ENCODE data around the gene LRATD1. TPM values are rescaled to one million over a fixed set of nuclear protein-coding genes. Genes with fewer than 3 reads are reported as not detected.

Gene LRATD1
- polyA plus RNA-seq, 1 experiment = 2.0 TPM

- no peak overlapping the region for H3K4me3 ChIP-seq (ENCODE audit: low read depth, low read length)
- TF ChIP-seq CTCF (IDR thresholded peaks at IDR 0.05; ENCODE audit: low read depth, low read length) = no peak
- H3K27me3 ChIP-seq (ENCODE audit: control insufficient read depth, insufficient read depth, low read length) = no peaks in the 10 kb centered on the region
- ChIA-PET CTCF (interaction anchor here (0.5 to 0.6 kb wide), 2 partner anchors 235 to 1203 kb away, joined by 3 to 4 read pairs; no protein-coding TSS in a partner anchor), POLR2A (no interaction called here)
- H3K27ac ChIP-seq (ENCODE audit: low read depth, low read length) = no peak overlapping the region
- DNase-seq (ENCODE audit: low read depth, low spot score) = no peak
- no peaks in the 10 kb centered on the region for H3K9me3 ChIP-seq (ENCODE audit: control insufficient read depth, insufficient read depth, low read length)
These were observed 31.3 kb upstream of the LRATD1 start for GRCh38 chr2:14601156-14601770.

- no peaks in the 10 kb centered on the region for H3K27me3 ChIP-seq (ENCODE audit: control insufficient read depth, insufficient read depth, low read length)
- POLR2A ChIA-PET = no interaction called here
- no peak overlapping the region for H3K4me3 ChIP-seq (ENCODE audit: low read depth, low read length)
- H3K27ac ChIP-seq (ENCODE audit: low read depth, low read length) = no peak overlapping the region
- DNase-seq (ENCODE audit: low read depth, low spot score) = no peak
- TF ChIP-seq CTCF (IDR thresholded peaks at IDR 0.05; ENCODE audit: low read depth, low read length) = no peak
- no peaks in the 10 kb centered on the region for H3K9me3 ChIP-seq (ENCODE audit: control insufficient read depth, insufficient read depth, low read length)
- CTCF ChIA-PET = no interaction called here
These were observed 30.2 kb upstream of the LRATD1 start for GRCh38 chr2:14602309-14602708.

- POLR2A ChIA-PET = no interaction called here
- Histone ChIP-seq H3K27ac (ENCODE audit: low read depth, low read length) (no peak overlapping the region), H3K9me3 (ENCODE audit: control insufficient read depth, insufficient read depth, low read length) (no peaks in the 10 kb centered on the region), H3K4me3 (ENCODE audit: low read depth, low read length) (no peak overlapping the region), H3K27me3 (ENCODE audit: control insufficient read depth, insufficient read depth, low read length) (no peaks in the 10 kb centered on the region)
- TF ChIP-seq CTCF (IDR thresholded peaks at IDR 0.05; ENCODE audit: low read depth, low read length) = no peak
- CTCF ChIA-PET = no interaction called here
- no peak for DNase-seq (ENCODE audit: low read depth, low spot score)
These were observed 28.8 kb upstream of the LRATD1 start for GRCh38 chr2:14603676-14604075.

GRCh38 chr2:14608245-14608644, 24.3 kb upstream of the LRATD1 start:
- Histone ChIP-seq H3K9me3 (ENCODE audit: control insufficient read depth, insufficient read depth, low read length) (no peaks in the 10 kb centered on the region), H3K27ac (ENCODE audit: low read depth, low read length) (no peak overlapping the region), H3K27me3 (ENCODE audit: control insufficient read depth, insufficient read depth, low read length) (no peaks in the 10 kb centered on the region), H3K4me3 (ENCODE audit: low read depth, low read length) (no peak overlapping the region)
- POLR2A ChIA-PET = no interaction called here
- DNase-seq (ENCODE audit: low read depth, low spot score) = no peak
- CTCF ChIA-PET = no interaction called here
- no peak for TF ChIP-seq CTCF (IDR thresholded peaks at IDR 0.05; ENCODE audit: low read depth, low read length)

- ChIA-PET CTCF (no interaction called here), POLR2A (no interaction called here)
- no peaks in the 10 kb centered on the region for H3K9me3 ChIP-seq (ENCODE audit: control insufficient read depth, insufficient read depth, low read length)
- TF ChIP-seq CTCF (IDR thresholded peaks at IDR 0.05; ENCODE audit: low read depth, low read length) = no peak
- no peaks in the 10 kb centered on the region for H3K27me3 ChIP-seq (ENCODE audit: control insufficient read depth, insufficient read depth, low read length)
- no peak overlapping the region for H3K4me3 ChIP-seq (ENCODE audit: low read depth, low read length)
- DNase-seq (ENCODE audit: low read depth, low spot score) = no peak
- H3K27ac ChIP-seq (ENCODE audit: low read depth, low read length) = no peak overlapping the region
These were observed 18.5 kb upstream of the LRATD1 start for GRCh38 chr2:14614017-14614416.

All from AG04450 (cell line).